ENCODE results near the gene TFB1M.
A peak's percentile ranks its signal among the peaks of the same experiment; 100 is the strongest.

DNA sequence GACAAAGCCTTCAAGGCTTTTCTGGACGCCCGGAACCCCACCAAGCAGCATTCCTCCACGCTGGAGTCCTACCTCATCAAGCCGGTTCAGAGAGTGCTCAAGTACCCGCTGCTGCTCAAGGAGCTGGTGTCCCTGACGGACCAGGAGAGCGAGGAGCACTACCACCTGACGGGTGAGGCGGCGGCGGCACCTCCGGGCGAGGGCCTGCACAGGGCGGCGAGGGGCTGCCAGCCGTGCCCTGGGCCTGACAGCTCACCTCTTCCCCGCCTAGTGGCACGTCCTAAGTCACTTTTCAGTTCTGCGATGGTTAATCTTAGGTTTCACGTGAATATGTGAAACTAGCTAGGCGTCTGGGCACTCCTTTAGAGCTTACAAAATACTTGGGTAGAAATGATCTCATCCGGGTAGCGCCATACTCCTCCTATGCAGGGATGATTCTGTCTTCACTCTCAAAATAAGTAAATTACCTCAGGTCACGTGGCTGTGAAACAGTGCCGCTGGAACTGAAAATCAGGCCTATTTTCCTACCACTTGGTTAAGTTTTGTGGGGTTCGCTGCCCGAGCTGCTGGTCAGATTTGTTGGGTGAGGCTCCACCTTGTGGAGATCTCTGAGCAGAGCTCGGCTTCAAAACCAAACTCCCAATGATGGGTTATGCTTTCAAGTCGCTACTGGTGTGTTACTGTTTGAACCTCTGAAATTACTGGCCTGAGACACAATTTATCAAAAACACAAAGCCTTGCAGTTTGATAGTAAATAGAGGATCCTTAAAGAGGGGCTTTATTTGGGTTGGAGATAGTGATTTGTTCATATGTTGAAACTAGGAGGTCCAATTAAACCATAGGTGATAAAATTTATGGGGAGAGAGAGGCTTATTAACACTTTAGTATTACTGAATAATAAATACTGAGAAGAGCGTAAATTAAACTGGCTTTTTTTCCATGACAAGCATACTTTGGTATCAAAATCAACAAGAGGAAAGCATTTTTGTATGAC, 66.0 kb downstream of the TFB1M start:
- TF ChIP-seq ZNF302 (tag by site-specific recombination; IDR thresholded peaks at IDR 0.05; ENCODE audit: low read depth) (no peak), KLF9 (tag by site-specific recombination; IDR thresholded peaks at IDR 0.05; ENCODE audit: low read depth) (no peak), YY1 (tag by site-specific recombination; IDR thresholded peaks at IDR 0.05) (no peak), GFI1B (tag by site-specific recombination; IDR thresholded peaks at IDR 0.05) (no peak), ZSCAN30 (tag by site-specific recombination; IDR thresholded peaks at IDR 0.05) (no peak), ZNF404 (tag by site-specific recombination; IDR thresholded peaks at IDR 0.05) (no peak), ATF2 (tag by site-specific recombination; IDR thresholded peaks at IDR 0.05; ENCODE audit: low read depth) (no peak)
- TF ChIP-seq, protein P1, sequence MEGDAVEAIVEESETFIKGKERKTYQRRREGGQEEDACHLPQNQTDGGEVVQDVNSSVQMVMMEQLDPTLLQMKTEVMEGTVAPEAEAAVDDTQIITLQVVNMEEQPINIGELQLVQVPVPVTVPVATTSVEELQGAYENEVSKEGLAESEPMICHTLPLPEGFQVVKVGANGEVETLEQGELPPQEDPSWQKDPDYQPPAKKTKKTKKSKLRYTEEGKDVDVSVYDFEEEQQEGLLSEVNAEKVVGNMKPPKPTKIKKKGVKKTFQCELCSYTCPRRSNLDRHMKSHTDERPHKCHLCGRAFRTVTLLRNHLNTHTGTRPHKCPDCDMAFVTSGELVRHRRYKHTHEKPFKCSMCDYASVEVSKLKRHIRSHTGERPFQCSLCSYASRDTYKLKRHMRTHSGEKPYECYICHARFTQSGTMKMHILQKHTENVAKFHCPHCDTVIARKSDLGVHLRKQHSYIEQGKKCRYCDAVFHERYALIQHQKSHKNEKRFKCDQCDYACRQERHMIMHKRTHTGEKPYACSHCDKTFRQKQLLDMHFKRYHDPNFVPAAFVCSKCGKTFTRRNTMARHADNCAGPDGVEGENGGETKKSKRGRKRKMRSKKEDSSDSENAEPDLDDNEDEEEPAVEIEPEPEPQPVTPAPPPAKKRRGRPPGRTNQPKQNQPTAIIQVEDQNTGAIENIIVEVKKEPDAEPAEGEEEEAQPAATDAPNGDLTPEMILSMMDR (tag by site-specific recombination; IDR thresholded peaks at IDR 0.05): peak; percentile 55; the same call in 1 of the 2 replicates
